ENCODE measurements around the gene BAX.

The BAX gene

DNA sequence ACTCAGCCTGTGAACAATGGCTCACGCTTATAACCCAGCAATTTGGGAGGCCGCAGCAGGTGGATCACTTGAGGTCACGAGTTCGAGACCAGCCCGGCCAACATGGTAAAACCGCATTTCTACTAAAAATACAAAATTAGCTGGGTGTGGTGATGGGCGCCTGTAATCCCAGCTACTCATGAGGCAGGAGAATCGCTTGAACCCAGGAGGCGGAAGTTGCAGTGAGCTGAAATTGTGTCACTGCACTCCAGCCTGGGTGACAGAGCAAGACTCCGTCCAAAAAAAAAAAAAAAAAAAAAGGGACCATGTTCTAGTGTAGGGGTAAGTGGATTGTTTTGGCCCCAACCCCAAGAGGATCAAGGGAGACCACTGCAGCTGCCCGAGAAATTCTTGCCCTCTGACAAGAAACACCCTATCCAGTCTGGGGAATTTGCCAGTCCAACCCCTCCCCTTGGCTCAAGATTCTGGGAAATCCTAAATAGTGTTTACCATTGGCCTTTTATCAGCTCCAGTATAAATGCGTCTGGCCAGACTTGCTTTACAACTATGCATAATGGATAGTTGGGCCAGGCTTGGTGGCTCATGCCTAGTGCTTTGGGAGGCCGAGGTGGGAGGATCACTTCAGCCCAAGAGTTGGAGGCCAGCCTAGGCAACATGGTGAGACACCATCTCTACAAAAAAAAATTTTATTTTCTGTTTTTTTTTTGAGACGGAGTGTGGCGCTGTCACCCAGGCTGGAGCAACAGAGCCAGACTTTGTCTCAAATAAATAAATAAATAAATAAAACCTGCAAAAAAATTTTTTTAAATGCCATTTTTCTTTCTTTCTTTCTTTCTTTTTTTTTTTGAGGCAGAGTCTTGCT lies 26.3 kb upstream of the BAX start:
- no peak for DNase-seq (ENCODE audit: low read depth, low spot score)

DNA sequence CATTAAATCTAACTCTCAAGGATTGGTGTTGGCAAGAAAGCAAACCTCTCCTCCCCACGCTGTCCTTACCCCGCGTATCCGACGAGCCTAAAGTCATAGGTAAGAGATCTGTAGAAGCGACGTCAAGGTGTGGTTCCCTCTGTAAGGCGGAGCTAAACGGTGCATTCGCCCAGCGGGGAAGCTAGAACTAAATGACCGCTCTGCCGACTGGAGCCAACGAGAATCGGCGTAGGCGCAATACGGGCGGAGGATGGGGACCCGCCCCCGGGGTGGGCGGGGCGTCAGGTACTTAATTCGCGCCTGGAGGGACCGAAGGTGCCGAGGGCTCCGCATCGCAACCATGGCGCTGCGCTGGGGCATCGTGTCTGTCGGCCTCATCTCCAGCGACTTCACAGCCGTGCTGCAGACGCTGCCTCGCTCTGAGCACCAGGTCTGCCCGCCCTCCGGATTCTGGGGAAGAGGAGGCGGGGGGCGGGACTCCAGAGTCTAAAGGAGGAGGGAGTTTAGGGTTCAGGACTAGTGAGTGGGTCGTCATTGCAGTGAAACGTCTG lies 21.2 kb upstream of the BAX start, which contains the start of gene DHDH:
Gene DHDH, plus strand, starts transcription at position 318 of the 551 bp plus-strand sequence. Its CDS starts 23 bp downstream, at position 341.
- peak; percentile 55 for DNase-seq (ENCODE audit: low read depth, low spot score)

DNA sequence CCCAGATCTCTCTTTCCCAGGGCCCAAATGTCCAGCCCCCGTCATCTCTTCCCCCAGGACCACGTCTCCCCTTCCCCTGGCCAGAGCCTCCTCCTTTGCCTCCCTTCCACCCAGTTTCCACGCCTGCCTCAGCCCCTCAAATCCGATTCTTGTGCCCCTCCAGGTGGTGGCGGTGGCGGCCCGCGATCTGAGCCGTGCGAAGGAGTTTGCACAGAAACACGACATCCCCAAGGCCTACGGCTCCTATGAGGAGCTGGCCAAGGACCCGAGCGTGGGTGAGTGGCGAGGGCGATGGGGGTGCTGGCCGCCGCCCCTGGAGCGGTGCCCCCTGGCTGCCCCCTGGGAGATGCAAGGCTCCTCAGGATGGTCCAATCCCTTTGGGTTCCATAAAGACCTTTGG lies 19.8 kb upstream of the BAX start:
- no peak for DNase-seq (ENCODE audit: low read depth, low spot score)

DNA sequence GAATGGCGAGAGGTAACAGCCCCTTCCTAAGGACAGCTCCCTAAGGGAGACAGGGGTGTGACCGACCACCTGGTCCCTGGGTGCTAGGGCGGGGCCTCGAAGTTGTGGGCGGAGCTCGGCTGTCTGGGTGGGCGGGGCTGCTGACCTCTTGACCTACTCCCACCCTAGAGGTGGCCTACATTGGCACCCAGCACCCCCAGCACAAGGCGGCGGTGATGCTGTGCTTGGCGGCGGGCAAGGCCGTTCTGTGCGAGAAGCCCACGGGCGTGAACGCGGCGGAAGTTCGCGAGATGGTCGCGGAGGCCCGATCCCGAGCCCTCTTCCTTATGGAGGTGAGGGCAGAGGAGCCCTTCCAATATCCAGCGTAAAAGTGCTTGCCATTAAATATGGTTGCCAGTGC lies 18.8 kb upstream of the BAX start:
- DNase-seq (ENCODE audit: low read depth, low spot score) = no peak

DNA sequence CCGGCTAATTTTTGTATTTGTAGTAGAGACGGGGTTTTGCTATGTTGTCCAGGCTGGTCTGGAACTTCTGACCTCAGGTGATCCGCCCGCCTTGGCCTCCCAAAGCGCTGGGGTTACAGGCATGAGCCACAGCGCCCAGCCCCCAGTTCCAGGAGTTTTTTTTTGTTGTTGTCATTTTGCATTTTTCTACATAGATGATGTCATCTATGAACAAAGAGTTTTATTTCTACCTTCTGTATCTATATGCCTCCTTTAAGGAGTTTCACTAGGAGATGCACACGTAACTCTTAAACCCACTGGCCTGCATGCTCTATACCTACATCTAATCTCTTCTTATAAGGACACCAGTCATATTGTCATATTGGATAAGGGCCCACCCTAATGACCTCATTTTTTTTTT lies 16.4 kb upstream of the BAX start:
- DNase-seq (ENCODE audit: low read depth, low spot score) = no peak

DNA sequence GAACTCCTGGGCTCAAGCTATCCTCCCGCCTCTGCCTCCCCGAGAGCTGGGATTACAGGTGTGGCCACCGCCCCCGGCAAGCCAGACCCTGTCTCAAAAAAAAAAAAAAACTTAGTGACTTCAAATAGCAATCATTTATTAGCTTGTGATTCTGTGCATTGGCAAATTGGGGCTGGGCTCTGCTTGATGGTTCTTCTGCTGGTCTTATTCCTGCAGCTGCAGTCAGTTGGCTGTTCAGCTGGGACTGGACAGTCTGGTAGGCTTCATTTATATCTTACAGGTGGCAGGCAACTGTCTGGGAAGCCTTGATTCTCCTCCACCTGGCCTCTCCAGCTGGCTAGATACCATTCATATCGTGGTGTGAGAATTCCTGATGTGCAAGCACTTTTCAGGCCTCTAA lies 13.8 kb upstream of the BAX start:
- no peak for DNase-seq (ENCODE audit: low read depth, low spot score)

DNA sequence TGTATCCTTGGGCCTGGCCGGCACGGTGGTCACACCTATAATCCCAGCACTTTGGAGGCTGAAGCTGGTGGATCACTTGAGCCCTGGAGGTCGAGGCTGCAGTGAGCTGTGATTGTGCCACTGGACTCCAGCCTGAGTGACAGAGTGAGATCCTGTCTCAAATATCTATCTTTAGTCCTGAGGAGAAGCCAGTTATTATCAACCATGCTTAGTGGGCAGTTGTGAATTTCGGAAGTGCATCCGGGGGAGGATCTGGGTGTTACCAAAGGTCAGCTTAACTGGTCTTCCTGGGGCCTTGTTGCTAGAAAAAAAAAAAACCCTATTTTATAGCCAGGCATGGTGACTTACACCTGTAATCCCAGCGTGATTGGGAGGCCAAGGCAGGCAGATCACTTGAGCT lies 11.6 kb upstream of the BAX start:
- DNase-seq (ENCODE audit: low read depth, low spot score) = no peak

DNA sequence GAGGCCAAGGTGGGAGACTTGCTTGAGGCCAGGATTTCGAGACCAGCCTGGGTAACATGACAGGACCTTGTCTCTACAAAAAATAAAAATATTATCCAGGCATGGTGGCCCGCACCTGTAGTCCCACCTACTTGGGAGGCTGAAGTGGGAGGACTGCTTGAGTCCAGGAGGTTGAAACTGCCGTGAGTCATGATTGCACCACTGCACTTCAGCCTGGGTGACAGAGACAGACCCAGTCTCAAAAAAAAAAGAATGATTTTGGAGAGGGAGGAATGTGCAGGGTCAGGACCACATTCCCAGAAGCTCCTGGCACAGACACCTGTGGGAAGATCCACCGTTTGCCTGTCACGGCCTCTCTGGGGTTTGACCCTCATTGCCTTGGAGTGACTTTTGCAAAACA lies 9.3 kb upstream of the BAX start:
- DNase-seq (ENCODE audit: low read depth, low spot score) = no peak

DNA sequence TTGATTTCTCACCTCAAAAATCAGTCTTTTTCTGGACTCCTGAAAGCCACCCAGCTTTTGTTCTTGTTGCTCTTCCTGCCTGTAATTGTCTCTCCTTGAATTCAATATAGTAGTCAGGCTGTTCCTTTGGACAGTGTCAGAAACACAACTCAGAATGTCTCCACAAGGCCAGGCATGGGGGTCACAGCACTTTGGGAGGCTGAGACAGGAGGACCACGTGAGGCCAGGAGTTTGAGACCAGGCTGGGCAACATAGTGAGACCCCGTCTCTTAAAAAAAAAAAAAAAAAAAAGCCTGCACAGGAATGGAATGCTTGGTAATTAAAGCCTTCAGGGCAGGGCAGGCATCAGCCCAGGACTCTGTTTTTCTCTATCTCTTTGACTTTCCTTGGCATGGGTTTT lies 8.9 kb upstream of the BAX start:
- no peak for DNase-seq (ENCODE audit: low read depth, low spot score)

DNA sequence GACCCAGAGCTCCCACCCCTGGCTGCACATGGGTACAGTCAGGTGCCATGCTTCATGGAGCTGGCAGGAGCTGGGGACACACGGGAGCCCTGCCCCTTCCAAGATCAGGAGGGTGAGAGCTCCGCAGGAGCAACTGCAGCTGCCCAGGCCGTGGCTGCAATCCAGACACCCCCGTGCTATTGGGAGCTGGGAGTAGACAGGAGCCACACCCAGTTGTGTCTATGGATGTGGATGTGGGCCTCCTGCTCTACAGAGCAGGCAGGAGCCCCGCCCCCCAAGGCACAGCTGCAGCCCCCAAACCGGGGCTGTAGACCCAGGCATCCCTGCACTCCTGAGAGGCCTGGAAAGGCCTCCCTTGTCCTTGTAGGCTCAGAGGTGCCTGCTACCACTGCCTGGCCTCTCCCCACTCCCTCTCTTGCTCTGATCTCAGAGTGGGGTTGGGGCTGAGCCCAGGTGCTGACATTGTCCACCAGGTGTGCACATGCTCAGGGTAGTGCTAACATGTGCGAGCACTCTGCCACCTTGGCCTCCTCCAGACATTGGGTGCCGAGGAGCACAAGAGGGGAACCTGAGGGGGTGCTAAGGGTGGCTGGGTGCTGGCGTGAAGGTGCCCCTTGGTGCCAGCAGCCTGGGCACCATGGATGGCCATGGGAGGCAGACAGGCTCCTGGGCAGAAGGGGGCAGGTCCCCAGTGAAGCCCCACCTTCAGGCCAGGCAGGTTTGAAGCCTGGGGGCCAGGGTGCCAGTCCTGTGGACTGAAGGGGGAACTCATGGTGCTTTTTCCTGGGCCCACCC lies 8.0 kb upstream of the BAX start:
- DNase-seq (ENCODE audit: low read depth, low spot score) = no peak

DNA sequence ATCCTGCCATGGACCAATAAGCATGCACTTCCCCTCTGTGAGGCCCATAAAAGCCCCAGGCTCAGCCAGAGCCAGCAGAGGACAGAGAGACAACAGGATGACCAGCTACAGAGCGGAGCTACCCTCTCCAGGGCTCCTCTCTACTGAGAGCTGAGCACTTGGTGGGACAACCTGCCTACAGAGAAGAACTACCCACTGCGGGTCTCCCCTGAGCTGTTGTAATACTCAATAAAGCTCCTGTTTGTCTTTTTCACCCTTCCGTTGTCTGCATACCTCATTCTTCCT lies 7.5 kb upstream of the BAX start:
- DNase-seq (ENCODE audit: low read depth, low spot score) = no peak

DNA sequence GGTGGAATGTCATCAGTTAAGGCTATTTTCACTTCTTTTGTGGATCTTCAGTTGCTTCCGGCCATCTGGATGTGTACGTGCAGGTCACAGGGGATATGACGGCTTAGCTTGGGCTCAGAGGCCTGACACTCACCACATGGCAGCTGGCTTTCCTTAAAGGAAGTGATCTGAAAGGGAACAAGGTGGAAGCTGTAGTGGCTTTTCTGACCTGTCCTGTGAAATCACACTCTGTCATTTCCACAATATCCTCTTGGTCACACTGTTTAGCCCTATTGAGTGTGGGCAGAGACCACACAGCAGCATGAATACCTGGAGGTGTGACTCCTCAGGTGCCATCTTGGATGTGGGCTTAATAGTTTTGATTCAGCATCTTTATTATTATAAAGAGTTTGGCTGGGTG lies 4.5 kb upstream of the BAX start:
- no peak for DNase-seq (ENCODE audit: low read depth, low spot score)

DNA sequence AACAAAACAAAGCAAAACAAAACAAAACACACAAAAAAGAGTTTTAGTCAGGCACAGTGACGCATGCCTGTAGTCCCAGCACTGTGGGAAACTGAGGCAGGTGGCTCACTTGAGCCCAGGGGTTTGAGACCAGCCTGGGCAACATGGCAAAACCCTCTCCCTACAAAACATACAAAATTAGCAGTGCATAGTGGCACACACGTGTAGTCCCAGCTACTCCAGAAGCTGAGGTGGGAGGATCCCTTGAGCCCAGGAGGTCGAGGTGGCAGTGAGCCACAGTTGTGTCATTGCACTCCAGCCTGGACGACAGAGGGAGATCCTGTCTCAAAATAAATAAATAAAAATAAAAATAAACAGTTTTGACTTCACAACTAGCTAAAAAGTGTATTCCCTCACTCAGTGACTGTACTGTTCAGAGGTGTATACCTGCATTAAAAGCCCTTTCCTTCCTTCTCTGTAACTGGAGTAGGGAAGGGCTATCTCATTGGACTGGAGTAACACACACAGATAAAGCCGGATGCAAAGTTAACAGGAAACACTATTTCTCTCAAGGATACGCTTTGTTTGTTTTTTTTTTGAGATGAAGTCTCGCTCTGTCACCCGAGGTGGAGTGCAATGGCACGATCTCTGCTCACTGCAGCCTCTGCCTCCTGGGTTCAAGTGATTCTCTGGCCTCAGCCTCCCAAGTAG lies 3.7 kb upstream of the BAX start:
- DNase-seq (ENCODE audit: low read depth, low spot score) = no peak

DNA sequence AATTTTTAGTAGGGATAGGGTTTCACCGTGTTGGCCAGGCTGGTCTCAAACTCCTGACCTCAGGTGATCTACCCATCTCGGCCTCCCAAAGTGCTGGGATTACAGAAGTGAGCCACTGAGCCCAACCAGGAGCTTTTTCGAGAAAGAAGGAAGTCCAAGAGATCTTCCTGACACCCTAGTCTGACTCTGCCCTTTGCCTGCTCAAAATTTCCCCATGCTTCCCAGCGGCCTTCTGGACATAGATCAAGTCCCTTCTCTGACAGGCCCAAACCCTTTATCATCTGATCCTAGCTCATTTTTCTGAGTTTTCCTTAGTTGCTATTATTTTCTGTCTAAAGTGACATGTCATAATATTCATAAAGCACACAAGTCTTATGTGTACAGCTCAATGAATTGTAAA lies 1.5 kb upstream of the BAX start:
- no peak for DNase-seq (ENCODE audit: low read depth, low spot score)

DNA sequence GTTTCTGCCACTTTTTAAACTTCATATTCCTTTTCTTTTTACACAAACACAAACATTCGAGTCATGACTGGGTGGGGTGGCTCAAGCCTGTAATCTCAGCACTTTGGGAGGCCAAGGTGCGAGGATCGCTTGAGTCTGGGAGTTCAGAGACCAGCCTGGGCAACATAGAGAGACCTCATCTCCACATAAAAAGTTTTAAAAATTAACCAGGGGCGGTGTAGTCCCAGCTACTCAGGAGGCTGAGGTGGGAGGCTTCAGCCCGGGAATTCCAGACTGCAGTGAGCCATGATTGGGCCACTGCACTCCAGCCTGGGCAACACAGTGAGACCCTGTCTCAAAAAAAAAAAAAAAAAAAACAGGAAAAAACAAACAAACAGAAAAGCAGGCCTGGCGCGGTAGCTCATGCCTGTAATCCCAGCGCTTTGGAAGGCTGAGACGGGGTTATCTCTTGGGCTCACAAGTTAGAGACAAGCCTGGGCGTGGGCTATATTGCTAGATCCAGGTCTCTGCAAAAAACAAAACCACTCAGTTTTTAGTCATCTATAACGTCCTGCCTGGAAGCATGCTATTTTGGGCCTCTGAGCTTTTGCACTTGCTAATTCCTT lies 583 bp upstream of the BAX start:
- DNase-seq (ENCODE audit: low read depth, low spot score) = no peak

DNA sequence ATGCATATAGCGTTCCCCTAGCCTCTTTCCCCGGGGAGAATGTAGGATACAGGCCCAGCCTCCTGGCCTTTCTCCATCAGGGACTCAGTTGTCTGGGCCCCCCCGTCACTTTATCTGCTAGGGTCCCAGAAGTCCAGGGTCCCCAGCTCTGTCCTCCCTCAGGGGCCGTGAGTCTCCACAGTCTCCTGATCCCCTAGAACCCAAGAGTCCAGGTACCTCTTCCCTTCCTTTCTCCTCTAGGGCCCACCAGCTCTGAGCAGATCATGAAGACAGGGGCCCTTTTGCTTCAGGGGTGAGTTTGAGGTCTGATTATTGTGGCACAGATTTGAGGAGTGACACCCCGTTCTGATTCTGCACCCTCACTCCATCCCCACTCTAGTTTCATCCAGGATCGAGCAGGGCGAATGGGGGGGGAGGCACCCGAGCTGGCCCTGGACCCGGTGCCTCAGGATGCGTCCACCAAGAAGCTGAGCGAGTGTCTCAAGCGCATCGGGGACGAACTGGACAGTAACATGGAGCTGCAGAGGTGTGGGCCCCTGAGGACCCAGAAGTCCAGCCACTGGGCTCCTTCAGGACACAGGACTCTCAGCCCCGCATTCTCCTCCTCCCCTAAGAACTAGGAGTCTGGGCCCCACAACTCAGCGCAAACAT lies 758 bp downstream of the BAX start:
- no peak for DNase-seq (ENCODE audit: low read depth, low spot score)

DNA sequence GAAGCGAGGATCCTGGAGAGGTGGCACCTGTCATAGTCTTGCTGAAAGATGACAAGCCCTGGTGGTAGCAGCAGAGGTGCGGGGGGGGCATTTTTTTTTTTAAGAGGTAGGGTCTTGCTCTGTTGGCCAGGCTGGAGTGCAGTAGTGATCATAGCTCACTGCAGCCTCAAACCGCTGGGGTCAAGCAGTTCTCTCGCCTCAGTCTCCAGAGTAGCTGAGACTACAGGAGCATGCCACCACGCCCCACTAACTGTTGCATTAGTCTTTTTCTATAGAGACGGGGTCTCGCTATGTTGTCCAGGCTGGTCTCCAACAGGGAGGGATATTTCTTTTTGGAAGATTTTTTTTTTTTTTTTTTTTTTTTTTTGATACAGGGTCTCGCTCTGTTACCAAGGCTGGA lies 3.3 kb downstream of the BAX start:
- no peak for DNase-seq (ENCODE audit: low read depth, low spot score)

DNA sequence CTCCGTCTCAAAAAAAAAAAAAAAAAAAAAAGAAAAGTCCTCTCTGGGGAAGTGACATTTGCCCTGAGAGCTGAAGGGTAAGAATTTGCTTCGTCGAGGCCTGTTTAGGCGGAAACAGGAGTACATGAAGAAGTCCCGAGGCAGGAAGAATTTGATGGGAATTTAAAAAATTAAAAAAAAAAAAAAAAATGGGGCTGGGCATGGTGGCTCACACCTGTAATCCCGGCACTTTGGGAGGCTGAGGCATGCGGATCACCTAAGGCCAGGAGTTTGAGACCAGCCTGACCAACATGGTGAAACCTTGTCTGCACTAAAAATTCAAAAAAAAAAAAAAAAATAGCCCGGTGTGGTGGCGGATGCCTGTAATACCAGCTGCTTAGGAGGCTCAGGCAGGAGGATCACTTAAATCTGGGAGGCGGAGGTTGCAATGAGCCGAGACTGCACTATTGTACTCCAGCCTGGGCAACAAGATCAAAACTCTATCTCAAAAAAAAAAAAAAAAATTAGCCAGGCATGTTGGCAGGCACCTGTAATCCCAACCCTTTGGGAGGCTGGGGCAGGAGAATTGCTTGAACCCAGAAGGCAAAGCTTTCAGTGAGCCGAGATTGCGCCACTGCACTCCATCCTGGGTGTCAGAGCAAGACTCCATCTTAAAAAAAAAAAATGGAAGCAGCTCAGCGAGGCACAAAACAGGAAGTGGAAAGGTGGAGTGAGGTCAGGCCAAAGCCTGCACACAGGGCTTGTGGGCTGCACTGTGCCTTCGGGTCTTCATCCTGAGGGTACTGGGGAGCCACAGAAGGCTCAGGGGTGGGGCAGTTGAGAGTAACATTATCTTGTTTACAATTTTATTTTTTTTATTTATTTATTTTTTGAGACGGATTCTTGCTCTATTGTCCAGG lies 4.9 kb downstream of the BAX start:
- no peak for DNase-seq (ENCODE audit: low read depth, low spot score)

DNA sequence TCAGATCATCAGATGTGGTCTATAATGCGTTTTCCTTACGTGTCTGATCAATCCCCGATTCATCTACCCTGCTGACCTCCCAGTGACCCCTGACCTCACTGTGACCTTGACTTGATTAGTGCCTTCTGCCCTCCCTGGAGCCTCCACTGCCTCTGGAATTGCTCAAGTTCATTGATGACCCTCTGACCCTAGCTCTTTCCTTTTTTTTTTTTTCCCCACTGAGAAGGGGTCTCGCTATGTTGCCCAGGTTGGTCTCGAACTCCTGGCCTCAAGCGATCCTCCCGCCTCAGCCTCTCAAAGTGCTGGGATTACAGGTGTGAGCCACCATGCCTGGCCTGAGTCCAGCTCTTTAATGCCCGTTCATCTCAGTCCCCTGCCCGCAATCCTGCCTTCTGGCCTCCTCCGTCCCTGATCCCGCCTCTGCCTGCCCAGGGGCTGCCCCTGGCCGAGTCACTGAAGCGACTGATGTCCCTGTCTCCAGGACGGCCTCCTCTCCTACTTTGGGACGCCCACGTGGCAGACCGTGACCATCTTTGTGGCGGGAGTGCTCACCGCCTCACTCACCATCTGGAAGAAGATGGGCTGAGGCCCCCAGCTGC lies 6.5 kb downstream of the BAX start:
- no peak for DNase-seq (ENCODE audit: low read depth, low spot score)

DNA sequence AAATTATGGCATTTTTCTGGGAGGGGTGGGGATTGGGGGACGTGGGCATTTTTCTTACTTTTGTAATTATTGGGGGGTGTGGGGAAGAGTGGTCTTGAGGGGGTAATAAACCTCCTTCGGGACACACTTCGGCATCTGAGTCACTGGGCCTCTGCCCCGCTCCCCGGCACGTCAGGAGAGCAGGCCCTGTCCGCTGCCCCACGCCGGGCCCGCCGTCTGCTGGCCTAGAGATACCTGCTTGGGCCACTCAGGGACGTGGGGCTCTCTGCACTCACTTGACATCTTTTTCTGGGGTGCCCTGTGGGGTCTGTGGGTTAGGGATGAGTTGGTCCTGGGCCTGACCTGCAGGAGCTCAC lies 7.0 kb downstream of the BAX start:
- no peak for DNase-seq (ENCODE audit: low read depth, low spot score)

All from activated CD4-positive, CD25-positive, alpha-beta regulatory T cell treated with anti-CD3 and anti-CD28 coated beads, Interleukin-2, amount 50 U/mL, for 16 hours (primary cell).